Kasumi-1 (cell line): Measurements from ENCODE around the gene KRT36.

Experiments used
- DNase-seq, 2 experiments: peaks; one replicate each; lab custom pipeline; 2025; lab: John Stamatoyannopoulos, UW

The KRT36 gene

DNA sequence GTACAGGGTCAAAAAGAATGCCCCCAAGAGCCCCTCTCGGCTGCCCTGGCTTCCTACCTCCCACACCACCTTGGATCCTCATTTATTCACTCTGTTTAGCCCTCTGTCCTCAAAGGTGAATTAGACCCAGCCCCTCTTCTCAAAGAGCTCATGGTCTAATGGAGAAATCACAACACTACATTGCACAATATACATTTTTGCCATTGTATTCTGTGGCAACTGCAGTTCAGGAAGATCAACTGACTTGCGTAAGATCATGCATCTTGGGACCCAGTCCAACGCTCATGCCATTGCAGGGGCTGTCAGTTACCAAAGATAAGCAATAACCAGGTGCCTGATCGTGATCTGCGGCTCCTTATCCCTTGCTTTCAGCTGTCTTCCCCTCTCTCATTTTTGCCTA, 50.3 kb downstream of the KRT36 start:
- no peak for DNase-seq

DNA sequence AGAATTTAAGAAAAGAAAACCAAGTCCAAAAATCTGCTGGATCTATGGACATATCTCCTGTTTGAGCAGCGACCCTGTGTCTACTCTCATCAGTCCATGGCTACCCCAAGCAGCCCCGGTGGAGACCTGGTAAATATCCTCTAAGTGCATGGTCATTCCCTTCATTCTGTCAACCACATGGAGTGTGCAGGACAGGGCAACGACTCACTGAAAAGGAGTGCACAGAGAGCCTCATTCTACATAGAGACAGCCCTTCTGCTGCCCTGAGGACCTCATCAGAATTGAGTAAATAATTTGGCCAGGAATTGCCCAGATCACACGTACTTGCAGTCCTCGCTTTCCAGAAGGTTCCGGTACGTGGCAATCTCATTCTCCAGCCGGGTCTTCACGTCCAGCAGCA, 51.9 kb downstream of the KRT36 start:
- DNase-seq, result no peak

GRCh38 chr17:41437254-41437653, 52.5 kb downstream of the KRT36 start:
- no peak for DNase-seq
